Pancreas (tissue), 10 donors: ENCODE data around the gene RSL24D1. TPM values are rescaled to one million over a fixed set of nuclear protein-coding genes. Genes with fewer than 3 reads are reported as not detected.

Experiments used
- ATAC-seq, 4 donors: fragments of 200-7000 bp; cut with Tn5 transposase; one replicate each; pipeline versions ENCODE4 v1.8.0 to v1.9.1; 2020; ENCODE audit warnings: mild to moderate bottlenecking in 4 of 4, moderate library complexity in 4 of 4
- DNase-seq, 6 donors: peaks; one replicate each; pipeline ENCODE4 v3.0.0-alpha.2; 2020
- FAIRE-seq: peaks from 2 replicates; lab custom pipeline; 2012; peaks lifted over from hg19 to GRCh38; lab: Jason Lieb, UNC
- H3K27ac ChIP-seq, 4 donors: fragments of 200-600 bp; sonication (generic); 1 replicate in 3 of 4; 2 replicates in 1 of 4; pipeline versions ENCODE4 v1.5.0 to v1.8.0; 2020
- H3K27me3 ChIP-seq, 4 donors: fragments of 200-600 bp; one replicate each; pipeline ENCODE4 v1.8.0; 2021
- H3K36me3 ChIP-seq, 3 donors: fragments of 200-600 bp; sonication (generic) in 1 of 3; one replicate each; pipeline versions ENCODE4 v1.5.0 to v1.8.0; 2020 to 2021
- H3K4me1 ChIP-seq, 3 donors: fragments of 200-600 bp; one replicate each; pipeline ENCODE4 v1.8.0; 2021
- H3K4me3 ChIP-seq, 4 donors: fragments of 200-600 bp; sonication (generic) in 2 of 4; one replicate each; pipeline versions ENCODE4 v1.5.0 to v1.8.0; 2020 to 2021
- H3K9me3 ChIP-seq, 4 donors: fragments of 200-600 bp; one replicate each; pipeline ENCODE4 v1.8.0; 2021
- CTCF ChIP-seq, 4 donors: fragments of 200-600 bp; sonication (generic) in 3 of 4; IDR thresholded peaks; one replicate each; pipeline versions ENCODE4 v1.5.0 to v1.8.0; 2021; ENCODE audit warnings: antibody characterized with exemption in 4 of 4
- WGBS, 2 donors: extraction: QIAGEN DNeasy Blood & Tissue Kit; methylation state at CpG; one replicate each; pipeline ENCODE4 v1.1.7; 2013; 5-methylcytosine and 5-hydroxymethylcytosine counted together
- intact Hi-C, 3 donors: fragments of 100-400 bp; cut with DNase I; formaldehyde crosslinking; loops; one replicate each; pipeline versions ENCODE4 v1.11.1 to v1.14.2; 2022
- polyA plus RNA-seq, 2 donors: library from polyadenylated mRNA; stranded (reverse); fragments of 200-250 nt; gene quantifications; one replicate each; pipeline ENCODE4 v1.2.3, GENCODE V29; 2013
- total RNA-seq, 6 donors: library from RNA; stranded (reverse); fragmentation: NEBNext Ultra II Directional in 4 of 6; extraction: Animal tissue kit (Norgen Biotek cat#: 25700) in 4 of 6; gene quantifications; one replicate each; pipeline versions ENCODE4 v1.2.1 to v1.2.4, GENCODE V29; 2021 to 2023
- donor health status: healthy with polysubstance abuse.
- donor health status: DM: no; HTN: no; CAD: no; lungs with moderate emphysema.
- donor health status: DM: no; HTN: no; CAD: no.
- donor health status: control.
- donor health status: control.
- donor health status: Bipolar disorder and iron deficiency.
- donor health status: DM: yes; HTN: yes; CAD: no.
- donor health status: DM: no; HTN: no; CAD: no.
- donor health status: DM: no; HTN: no; CAD: no.
- donor health status: DM: yes; HTN: yes; CAD: no.

RSL24D1 gene
- total and polyA plus RNA-seq, 8 donors = 30.7 to 67.0 (median 37.7) TPM

DNA sequence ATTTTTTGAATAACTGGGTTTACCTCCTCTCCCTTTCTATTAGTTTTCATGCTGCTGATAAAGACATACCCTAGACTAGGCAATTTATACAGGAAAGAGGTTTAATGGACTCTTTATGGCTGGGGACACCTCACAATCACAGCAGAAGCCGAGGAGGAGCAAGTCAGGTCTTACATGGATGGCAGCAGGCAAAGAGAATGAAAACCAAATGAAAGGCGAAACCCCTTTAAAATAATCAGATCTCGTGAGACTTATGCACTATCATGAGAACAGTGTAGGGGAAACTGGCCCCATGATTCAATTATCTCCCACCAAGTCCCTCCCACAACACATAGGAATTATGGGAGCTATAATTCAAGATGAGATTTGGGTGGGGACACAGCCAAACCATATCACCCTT is 2.0 kb upstream of the RSL24D1 start:
- Histone ChIP-seq H3K4me1 (peaks cover 12 to 18% (median 17%) of the 10 kb centered on the region in 3 donors), H3K27me3 (no peaks in the 10 kb centered on the region), H3K36me3 (no peaks in the 10 kb centered on the region), H3K9me3 (no peaks in the 10 kb centered on the region), H3K4me3 (no peak overlapping the region), H3K27ac (no peak overlapping the region)
- FAIRE-seq (no peak), ATAC-seq (no peak), DNase-seq (no peak)
- TF ChIP-seq CTCF (IDR thresholded peaks at IDR 0.05) = no peak
- intact Hi-C loops = no loop called here
- WGBS, 2 donors = 94 to 98% methylated on average over 3 of the region's 3 CpGs

- ATAC-seq (peak in 1 of 4 donors; percentile 1), DNase-seq (no peak), FAIRE-seq (no peak)
- WGBS, 2 donors = 25 to 32% methylated on average over 4 of the region's 4 CpGs
- H3K27ac ChIP-seq = peak overlapping the region in 3 of 4 donors; percentile 69 to 94 (median 89)
- peaks cover 17 to 25% (median 20%) of the 10 kb centered on the region in 3 donors for H3K4me1 ChIP-seq
- no peak for TF ChIP-seq CTCF (IDR thresholded peaks at IDR 0.05)
- H3K36me3 ChIP-seq = no peaks in the 10 kb centered on the region
- no peaks in the 10 kb centered on the region for H3K9me3 ChIP-seq
- H3K4me3 ChIP-seq = peak overlapping the region; percentile 66 to 86 (median 74)
- H3K27me3 ChIP-seq = no peaks in the 10 kb centered on the region
- intact Hi-C loops = no loop called here
Measured at GRCh38 chr15:55197719-55198118, 978 bp upstream of the RSL24D1 start.

- ATAC-seq (peak in 1 of 4 donors; percentile 2), FAIRE-seq (no peak)
Measured at GRCh38 chr15:55197362-55197705, 593 bp upstream of the RSL24D1 start.

GRCh38 chr15:55195996-55196395 is 745 bp downstream of the RSL24D1 start:
- 1% methylated on average over 9 of the region's 9 CpGs for WGBS, 2 donors
- peak overlapping the region; percentile 66 to 86 (median 74) for H3K4me3 ChIP-seq
- peaks cover 17 to 25% (median 20%) of the 10 kb centered on the region in 3 donors for H3K4me1 ChIP-seq
- peak overlapping the region in 3 of 4 donors; percentile 83 to 94 (median 89) for H3K27ac ChIP-seq
- no peaks in the 10 kb centered on the region for H3K9me3 ChIP-seq
- intact Hi-C loops = no loop called here
- TF ChIP-seq CTCF (IDR thresholded peaks at IDR 0.05) = no peak
- H3K27me3 ChIP-seq = no peaks in the 10 kb centered on the region
- peak in 1 of 4 donors; percentile 5 for ATAC-seq
- no peak for FAIRE-seq
- DNase-seq = no peak
- H3K36me3 ChIP-seq = peaks cover 0 to 4% (median 0%) of the 10 kb centered on the region in 3 donors

More at GRCh38 chr15:55197362-55197705, 593 bp upstream of the RSL24D1 start:
- intact Hi-C loops = no loop called here
- Histone ChIP-seq H3K4me1 (peaks cover 17 to 25% (median 20%) of the 10 kb centered on the region in 3 donors), H3K9me3 (no peaks in the 10 kb centered on the region), H3K36me3 (no peaks in the 10 kb centered on the region), H3K4me3 (peak overlapping the region; percentile 66 to 86 (median 74)), H3K27ac (peak overlapping the region; percentile 69 to 94 (median 86)), H3K27me3 (no peaks in the 10 kb centered on the region)
- no peak for TF ChIP-seq CTCF (IDR thresholded peaks at IDR 0.05)
- 0% methylated on average over 10 of the region's 10 CpGs for WGBS, 2 donors
- no peak for DNase-seq

DNA sequence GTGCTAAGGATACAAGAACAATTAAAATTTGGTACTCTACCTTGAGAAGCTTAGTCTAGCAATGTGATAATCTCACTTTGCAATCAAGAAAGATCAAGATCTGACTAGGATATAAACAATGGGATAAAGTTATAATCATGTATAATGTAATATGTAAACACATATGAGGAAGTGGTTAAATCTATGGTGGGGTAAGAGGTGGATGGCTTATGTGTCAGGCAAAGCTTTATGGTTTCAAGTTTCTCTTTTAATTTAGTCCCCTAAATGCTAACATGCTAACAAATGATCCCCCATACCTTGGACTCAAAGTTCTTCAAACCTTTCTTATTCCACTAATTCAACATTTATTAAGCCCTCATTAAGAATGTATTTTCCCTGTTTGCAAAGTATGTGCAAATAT is 2.5 kb downstream of the RSL24D1 start:
- H3K4me1 ChIP-seq = peaks cover 17 to 25% (median 20%) of the 10 kb centered on the region in 3 donors
- peaks cover 0 to 16% (median 0%) of the 10 kb centered on the region in 3 donors for H3K36me3 ChIP-seq
- no peak overlapping the region for H3K27ac ChIP-seq
- no peak for TF ChIP-seq CTCF (IDR thresholded peaks at IDR 0.05)
- ATAC-seq = no peak
- no peaks in the 10 kb centered on the region for H3K27me3 ChIP-seq
- H3K4me3 ChIP-seq = no peak overlapping the region
- intact Hi-C loops = no loop called here
- DNase-seq = no peak
- H3K9me3 ChIP-seq = no peaks in the 10 kb centered on the region
- no peak for FAIRE-seq
